Measurements from ENCODE around the gene PDZRN3. TPM values are rescaled to one million over a fixed set of nuclear protein-coding genes. Genes with fewer than 3 reads are reported as not detected.

Gene PDZRN3
- total RNA-seq, 1 donor from 2014 or later: 23.9 TPM

DNA sequence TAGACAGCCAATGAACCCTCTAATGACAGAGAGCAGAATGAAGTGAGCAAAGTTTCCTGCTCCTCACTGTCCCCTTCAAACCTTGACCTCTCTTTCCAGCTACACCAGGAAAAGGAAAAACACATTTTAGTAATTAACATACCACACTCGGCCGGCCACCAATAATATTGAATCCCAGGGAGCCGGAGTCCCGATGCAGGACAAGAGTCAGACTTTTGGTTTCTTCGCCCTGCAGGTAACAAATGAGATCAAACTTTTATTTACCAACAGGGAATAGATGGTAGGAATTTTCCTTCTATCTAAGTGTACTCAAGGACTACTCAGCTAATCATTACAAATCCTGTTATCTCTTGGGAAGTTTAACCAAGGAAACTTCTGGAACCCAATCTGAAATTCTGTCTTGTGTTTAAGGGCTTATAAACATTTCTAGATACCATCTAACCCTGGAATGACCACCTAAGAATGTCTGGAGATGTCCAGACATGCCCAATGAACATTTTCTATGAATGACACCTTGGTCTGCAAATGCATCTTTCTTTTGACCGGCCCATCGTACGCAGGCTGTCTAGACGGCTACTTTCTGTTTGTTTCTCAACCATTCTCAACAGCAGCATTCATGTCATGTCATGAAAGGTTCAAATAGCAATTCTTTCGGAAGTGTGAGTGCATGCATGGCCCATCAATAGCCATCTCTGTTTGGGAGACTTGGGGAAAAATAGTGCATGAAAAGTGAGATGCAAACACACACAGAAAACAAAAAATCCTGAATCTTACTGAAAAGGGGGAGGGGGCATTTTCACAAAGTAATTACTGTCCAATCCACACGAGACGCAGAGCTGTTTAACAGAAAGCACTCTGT is 16.1 kb downstream of the PDZRN3 start:
- no peaks in the 10 kb centered on the region for H3K9me3 ChIP-seq
- H3K27ac ChIP-seq: no peak overlapping the region
- H3K4me3 ChIP-seq: no peak overlapping the region
- no peaks in the 10 kb centered on the region for H3K27me3 ChIP-seq
- peaks cover 9% of the 10 kb centered on the region for H3K4me1 ChIP-seq
- DNase-seq (no peak), ATAC-seq (no peak)
- intact Hi-C loops (cut with DNase I): no loop called here
- no peaks in the 10 kb centered on the region for H3K36me3 ChIP-seq
- TF ChIP-seq CTCF (IDR thresholded peaks at IDR 0.05): no peak

GRCh38 chr3:73605861-73606260 is 18.9 kb downstream of the PDZRN3 start:
- no peak overlapping the region for H3K27ac ChIP-seq
- peaks cover 18% of the 10 kb centered on the region for H3K4me1 ChIP-seq
- no peaks in the 10 kb centered on the region for H3K9me3 ChIP-seq
- no peak for TF ChIP-seq CTCF (IDR thresholded peaks at IDR 0.05)
- H3K4me3 ChIP-seq: no peak overlapping the region
- intact Hi-C loops (cut with DNase I): no loop called here
- ATAC-seq (no peak), DNase-seq (no peak)
- H3K36me3 ChIP-seq: no peaks in the 10 kb centered on the region
- H3K27me3 ChIP-seq: no peaks in the 10 kb centered on the region

DNA sequence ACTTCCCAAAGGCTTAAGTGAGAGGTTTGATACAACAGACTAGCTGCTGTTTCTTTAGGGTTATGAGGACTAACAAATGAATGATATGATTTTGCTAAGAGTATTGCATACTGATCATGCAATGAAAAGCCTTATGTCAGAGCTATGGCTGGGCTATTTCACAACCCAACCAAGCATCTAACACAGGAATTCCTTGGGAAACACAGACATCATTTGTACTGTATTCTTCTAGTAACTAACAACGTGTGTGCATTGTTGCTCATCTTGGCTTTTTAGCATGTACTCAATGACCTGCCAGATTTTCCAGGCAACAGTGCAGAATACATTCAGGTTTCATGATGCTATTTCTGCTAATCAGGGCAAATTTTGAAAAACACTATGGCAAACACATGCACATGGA is 19.3 kb downstream of the PDZRN3 start:
- Histone ChIP-seq H3K27ac (no peak overlapping the region), H3K9me3 (no peaks in the 10 kb centered on the region), H3K27me3 (no peaks in the 10 kb centered on the region), H3K36me3 (no peaks in the 10 kb centered on the region), H3K4me3 (no peak overlapping the region), H3K4me1 (peaks cover 18% of the 10 kb centered on the region)
- intact Hi-C loops (cut with DNase I): no loop called here
- TF ChIP-seq CTCF (IDR thresholded peaks at IDR 0.05): no peak
- DNase-seq (no peak), ATAC-seq (no peak)

GRCh38 chr3:73604451-73604850 is 20.3 kb downstream of the PDZRN3 start:
- Histone ChIP-seq H3K9me3 (no peaks in the 10 kb centered on the region), H3K4me1 (peaks cover 18% of the 10 kb centered on the region), H3K27ac (no peak overlapping the region), H3K36me3 (no peaks in the 10 kb centered on the region), H3K4me3 (no peak overlapping the region), H3K27me3 (no peaks in the 10 kb centered on the region)
- intact Hi-C loops (cut with DNase I): no loop called here
- ATAC-seq: no peak
- no peak for TF ChIP-seq CTCF (IDR thresholded peaks at IDR 0.05)
- no peak for DNase-seq

DNA sequence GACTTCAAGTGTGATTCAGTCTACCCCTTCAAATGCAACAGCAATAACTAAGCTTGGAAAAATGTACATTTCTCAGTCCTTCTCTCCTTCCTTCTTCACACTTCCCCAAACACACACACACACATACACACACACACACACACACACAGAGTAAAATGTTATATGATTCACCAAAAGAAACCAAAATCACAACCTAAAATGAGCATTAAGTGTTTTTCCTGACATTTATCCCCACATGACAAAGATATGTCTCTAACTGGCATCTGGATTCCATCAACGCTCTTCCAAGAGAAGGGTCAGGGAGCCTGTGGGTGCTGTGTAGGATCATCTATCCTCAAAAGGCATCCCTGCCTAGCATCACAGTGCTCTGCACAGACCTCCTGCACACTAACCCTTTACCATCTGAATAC is 21.0 kb downstream of the PDZRN3 start:
- Histone ChIP-seq H3K4me1 (peaks cover 18% of the 10 kb centered on the region), H3K9me3 (no peaks in the 10 kb centered on the region), H3K4me3 (no peak overlapping the region), H3K36me3 (no peaks in the 10 kb centered on the region), H3K27me3 (no peaks in the 10 kb centered on the region), H3K27ac (no peak overlapping the region)
- intact Hi-C loops (cut with DNase I): no loop called here
- DNase-seq (no peak), ATAC-seq (no peak)
- TF ChIP-seq CTCF (IDR thresholded peaks at IDR 0.05): no peak
